MM.1S (cell line): ENCODE results near the gene SLC1A1.

Experiments used
- DNase-seq: peaks from one replicate; pipeline ENCODE4 v3.0.0-alpha.2; 2015
- H2AFZ ChIP-seq: fragments of 300-600 bp; sonication (generic); 2 replicates; pipeline ENCODE4 v1.6.0; 2016; ENCODE audit warnings: antibody characterized with exemption, low read length
- H3F3A ChIP-seq: fragments of 300-600 bp; sonication (generic); 2 replicates; pipeline ENCODE4 v1.6.1; 2016; ENCODE audit warnings: mild to moderate bottlenecking, antibody characterized with exemption, low read length, moderate library complexity, mixed read lengths; ENCODE audit not compliant: insufficient read depth
- H3K27ac ChIP-seq: fragments of 300-600 bp; sonication (generic); 2 replicates; pipeline ENCODE4 v1.5.1; 2016; ENCODE audit warnings: mild to moderate bottlenecking, low read length
- H3K27me3 ChIP-seq: fragments of 300-600 bp; sonication (generic); replicated peaks from 2 replicates; pipeline ENCODE4 v1.6.0; 2016; ENCODE audit warnings: low read length; ENCODE audit not compliant: insufficient read depth
- H3K36me3 ChIP-seq: fragments of 300-600 bp; sonication (generic); replicated peaks from 2 replicates; pipeline ENCODE4 v1.6.1; 2016; ENCODE audit warnings: mild to moderate bottlenecking, low read length, mixed read lengths; ENCODE audit not compliant: insufficient read depth
- H3K4me1 ChIP-seq: fragments of 300-600 bp; sonication (generic); 2 replicates; pipeline ENCODE4 v1.6.1; 2016; ENCODE audit warnings: low read length, mixed read lengths
- H3K4me2 ChIP-seq: fragments of 300-600 bp; sonication (generic); 2 replicates; pipeline ENCODE4 v1.6.0; 2016; ENCODE audit warnings: low read depth, low read length
- H3K4me3 ChIP-seq: fragments of 300-600 bp; sonication (generic); 2 replicates; pipeline ENCODE4 v1.5.1; 2016; ENCODE audit warnings: low read length, mixed read lengths
- H3K79me2 ChIP-seq: fragments of 300-600 bp; sonication (generic); 2 replicates; pipeline ENCODE4 v1.6.1; 2016; ENCODE audit warnings: mixed run types, low read length, mixed read lengths
- H3K9ac ChIP-seq: fragments of 300-600 bp; sonication (generic); 2 replicates; pipeline ENCODE4 v1.6.1; 2016; ENCODE audit warnings: low read length, mixed read lengths
- H3K9me2 ChIP-seq: fragments of 300-600 bp; sonication (generic); replicated peaks from 2 replicates; pipeline ENCODE4 v1.6.1; 2016; ENCODE audit warnings: mild to moderate bottlenecking, low read length, mixed read lengths; ENCODE audit not compliant: insufficient read depth
- H3K9me3 ChIP-seq: fragments of 300-600 bp; sonication (generic); replicated peaks from 2 replicates; pipeline ENCODE4 v1.6.1; 2016; ENCODE audit warnings: mild to moderate bottlenecking, low read length, mixed read lengths; ENCODE audit not compliant: insufficient read depth
- H4K20me1 ChIP-seq: fragments of 300-600 bp; sonication (generic); 2 replicates; pipeline ENCODE4 v1.6.1; 2016; ENCODE audit warnings: mild to moderate bottlenecking, low read length, moderate library complexity, mixed read lengths; ENCODE audit not compliant: insufficient read depth
- CTCF ChIP-seq: fragments of 300-600 bp; sonication (generic); IDR thresholded peaks from 2 replicates; pipeline ENCODE4 v1.5.1; 2016; ENCODE audit warnings: antibody characterized with exemption, low read length, mixed read lengths
- EZH2 ChIP-seq: fragments of 300-600 bp; sonication (generic); optimal IDR thresholded peaks from 2 replicates; pipeline ENCODE3; 2017; ENCODE audit warnings: low read depth, mild to moderate bottlenecking, antibody characterized with exemption, low read length, mixed read lengths
- EZH2phosphoT487 ChIP-seq: fragments of 300-600 bp; sonication (generic); IDR thresholded peaks from 2 replicates; pipeline ENCODE4 v1.6.1; 2018; ENCODE audit warnings: antibody characterized with exemption, low read length

Gene SLC1A1

GRCh38 chr9:4494806-4495205 lies 4.5 kb downstream of the SLC1A1 start:
- no peak overlapping the region for H3K27ac ChIP-seq
- H3F3A ChIP-seq = no peaks in the 10 kb centered on the region
- H3K4me3 ChIP-seq = no peak overlapping the region
- DNase-seq = no peak
- no peak overlapping the region for H3K9ac ChIP-seq
- H3K36me3 ChIP-seq = no peaks in the 10 kb centered on the region
- H3K9me2 ChIP-seq = no peaks in the 10 kb centered on the region
- H3K4me1 ChIP-seq = no peaks in the 10 kb centered on the region
- no peaks in the 10 kb centered on the region for H3K9me3 ChIP-seq
- H3K4me2 ChIP-seq = no peak overlapping the region
- H4K20me1 ChIP-seq = no peaks in the 10 kb centered on the region
- H3K79me2 ChIP-seq = no peaks in the 10 kb centered on the region
- TF ChIP-seq EZH2phosphoT487 (no peak), EZH2 (no peak), CTCF (no peak)
- no peaks in the 10 kb centered on the region; the same call in 1 of the 2 replicates for H3K27me3 ChIP-seq
- H2AFZ ChIP-seq = no peak overlapping the region

GRCh38 chr9:4495537-4495936 lies 5.3 kb downstream of the SLC1A1 start:
- H4K20me1 ChIP-seq = no peaks in the 10 kb centered on the region
- no peak overlapping the region for H3K4me2 ChIP-seq
- H3K27ac ChIP-seq = no peak overlapping the region
- no peak overlapping the region for H3K4me3 ChIP-seq
- no peak for TF ChIP-seq EZH2
- TF ChIP-seq CTCF = no peak
- TF ChIP-seq EZH2phosphoT487 = no peak
- H3K36me3 ChIP-seq = no peaks in the 10 kb centered on the region
- no peak overlapping the region for H2AFZ ChIP-seq
- no peaks in the 10 kb centered on the region for H3F3A ChIP-seq
- DNase-seq = no peak
- H3K9ac ChIP-seq = no peak overlapping the region
- H3K9me2 ChIP-seq = no peaks in the 10 kb centered on the region
- no peaks in the 10 kb centered on the region; the same call in 1 of the 2 replicates for H3K27me3 ChIP-seq
- no peaks in the 10 kb centered on the region for H3K79me2 ChIP-seq
- no peaks in the 10 kb centered on the region for H3K4me1 ChIP-seq
- H3K9me3 ChIP-seq = no peaks in the 10 kb centered on the region

GRCh38 chr9:4496497-4496896 lies 6.2 kb downstream of the SLC1A1 start:
- no peaks in the 10 kb centered on the region for H3K9me2 ChIP-seq
- no peaks in the 10 kb centered on the region for H3K79me2 ChIP-seq
- no peaks in the 10 kb centered on the region for H3K4me1 ChIP-seq
- TF ChIP-seq EZH2phosphoT487 = no peak
- no peak for TF ChIP-seq EZH2
- no peak for TF ChIP-seq CTCF
- H4K20me1 ChIP-seq = no peaks in the 10 kb centered on the region
- H3F3A ChIP-seq = no peaks in the 10 kb centered on the region
- H2AFZ ChIP-seq = no peak overlapping the region
- no peak for DNase-seq
- no peak overlapping the region for H3K9ac ChIP-seq
- no peak overlapping the region for H3K27ac ChIP-seq
- H3K4me3 ChIP-seq = no peak overlapping the region
- H3K27me3 ChIP-seq = no peaks in the 10 kb centered on the region; the same call in 1 of the 2 replicates
- H3K4me2 ChIP-seq = no peak overlapping the region
- H3K9me3 ChIP-seq = no peaks in the 10 kb centered on the region
- no peaks in the 10 kb centered on the region for H3K36me3 ChIP-seq
